Sigmoid colon (tissue), 4 donors: ENCODE measurements around the gene LGR5.

Source experiments
- EP300 ChIP-seq, 4 donors: sonication (generic); formaldehyde crosslinking; IDR thresholded peaks; one replicate each; pipeline ENCODE4 v1.6.1; 2017; ENCODE audit warnings: antibody characterized with exemption in 4 of 4
- POLR2A ChIP-seq, 2 donors: fragments of 450-650 bp; IDR thresholded peaks; one replicate each; pipeline ENCODE4 v1.6.1; 2016; ENCODE audit warnings: antibody characterized with exemption in 2 of 2, mild to moderate bottlenecking in 2 of 2, moderate library complexity in 2 of 2
- POLR2AphosphoS5 ChIP-seq, 4 donors: sonication (generic); formaldehyde crosslinking; IDR thresholded peaks; one replicate each; pipeline ENCODE4 v1.6.1; 2017; ENCODE audit warnings: antibody characterized with exemption in 4 of 4
- TF ChIP-seq, protein P1 (sequence below), 4 experiments: fragments of 450-650 bp in 3 of 4; fragments of 200-600 bp in 1 of 4; IDR thresholded peaks; one replicate each; pipeline ENCODE4 v1.5.1; 2016 to 2019; ENCODE audit warnings: antibody characterized with exemption in 4 of 4, mild to moderate bottlenecking in 3 of 4, moderate library complexity in 2 of 4

DNA sequence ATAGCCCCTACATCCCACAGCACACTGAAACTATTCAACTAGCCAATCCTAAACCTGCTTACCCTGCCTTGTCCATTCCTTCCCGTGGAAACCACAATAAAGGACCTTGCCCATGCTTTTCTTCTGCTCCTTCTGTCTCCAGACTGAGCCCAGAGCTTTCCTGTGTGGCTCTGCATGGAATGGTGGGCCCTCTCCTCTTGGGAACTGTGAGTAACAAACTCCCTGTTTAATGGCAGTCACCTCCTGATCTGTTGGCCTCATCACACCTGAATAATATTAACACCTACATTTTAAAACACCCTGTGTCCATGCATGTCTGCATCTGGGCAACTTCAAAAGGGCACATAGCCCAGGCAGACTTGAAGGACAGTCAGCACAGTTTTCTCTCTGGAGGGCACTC is 12.4 kb downstream of the LGR5 start:
- TF ChIP-seq, protein P1, sequence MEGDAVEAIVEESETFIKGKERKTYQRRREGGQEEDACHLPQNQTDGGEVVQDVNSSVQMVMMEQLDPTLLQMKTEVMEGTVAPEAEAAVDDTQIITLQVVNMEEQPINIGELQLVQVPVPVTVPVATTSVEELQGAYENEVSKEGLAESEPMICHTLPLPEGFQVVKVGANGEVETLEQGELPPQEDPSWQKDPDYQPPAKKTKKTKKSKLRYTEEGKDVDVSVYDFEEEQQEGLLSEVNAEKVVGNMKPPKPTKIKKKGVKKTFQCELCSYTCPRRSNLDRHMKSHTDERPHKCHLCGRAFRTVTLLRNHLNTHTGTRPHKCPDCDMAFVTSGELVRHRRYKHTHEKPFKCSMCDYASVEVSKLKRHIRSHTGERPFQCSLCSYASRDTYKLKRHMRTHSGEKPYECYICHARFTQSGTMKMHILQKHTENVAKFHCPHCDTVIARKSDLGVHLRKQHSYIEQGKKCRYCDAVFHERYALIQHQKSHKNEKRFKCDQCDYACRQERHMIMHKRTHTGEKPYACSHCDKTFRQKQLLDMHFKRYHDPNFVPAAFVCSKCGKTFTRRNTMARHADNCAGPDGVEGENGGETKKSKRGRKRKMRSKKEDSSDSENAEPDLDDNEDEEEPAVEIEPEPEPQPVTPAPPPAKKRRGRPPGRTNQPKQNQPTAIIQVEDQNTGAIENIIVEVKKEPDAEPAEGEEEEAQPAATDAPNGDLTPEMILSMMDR (IDR thresholded peaks at IDR 0.05) = no peak
- TF ChIP-seq POLR2AphosphoS5 (IDR thresholded peaks at IDR 0.05) (no peak), EP300 (IDR thresholded peaks at IDR 0.05) (no peak), POLR2A (IDR thresholded peaks at IDR 0.05) (no peak)
